ENCODE results near the gene MED12L. TPM values are rescaled to one million over a fixed set of nuclear protein-coding genes. Genes with fewer than 3 reads are reported as not detected.

The MED12L gene
- total RNA-seq, 1 experiment from 2014 or later = 6.4 TPM

GRCh38 chr3:151175952-151176351, 90.5 kb downstream of the MED12L start:
- Histone ChIP-seq H3K36me3 (ENCODE audit: control insufficient read depth in 1 of 2, insufficient read depth in 2 of 2, low read length in 2 of 2) (no peaks in the 10 kb centered on the region), H2AFZ (ENCODE audit: low read depth, low read length, poor library complexity, severe bottlenecking) (no peak overlapping the region), H4K20me1 (ENCODE audit: insufficient read depth) (no peaks in the 10 kb centered on the region), H3K9ac (ENCODE audit: low read length) (no peak overlapping the region), H3K4me1 (ENCODE audit: control insufficient read depth in 1 of 2, insufficient read depth in 2 of 2, low read length in 2 of 2) (peaks cover 0 to 6% of the 10 kb centered on the region in 2 experiments; a peak in 1 of 4 replicates), H3K4me3 (replicated peaks in 1 of 2; ENCODE audit: low read depth in 1 of 2, low read length in 2 of 2) (no peak overlapping the region), H3K9me2 (ENCODE audit: insufficient read depth) (no peaks in the 10 kb centered on the region), H3K27me3 (ENCODE audit: insufficient read depth, low read length) (no peaks in the 10 kb centered on the region), H3K27ac (ENCODE audit: low read depth, low read length) (no peak overlapping the region), H3K79me2 (ENCODE audit: insufficient read depth, low read length) (no peaks in the 10 kb centered on the region), H3K4me2 (ENCODE audit: low read length) (no peak overlapping the region), H3K9me3 (ENCODE audit: control insufficient read depth in 1 of 2, insufficient read depth in 1 of 2, low read depth in 1 of 2, low read length in 2 of 2) (no peaks in the 10 kb centered on the region)
- BruUV-seq (replicated peaks) = no TSS peak
- ChIA-PET CTCF (no interaction called here), RAD21 (ENCODE audit: low non-redundant PET in 1 of 2, low total read pairs in 2 of 2, uncharacterized antibody in 2 of 2, unreplicated experiment in 2 of 2) (no interaction called here), POLR2A (interaction anchor here (0.6 kb wide), 1 partner anchor 386 kb away, joined by 3 read pairs; no protein-coding TSS in a partner anchor)
- ATAC-seq (no peak), DNase-seq (ENCODE audit: low read depth, low spot score) (no peak)
- intact Hi-C loops (cut with micrococcal nuclease) = no loop called here
- TF ChIP-seq SIN3A (IDR thresholded peaks at IDR 0.05; ENCODE audit: low read depth) = no peak
- no peak for TF ChIP-seq SRF (IDR thresholded peaks at IDR 0.05; ENCODE audit: low read depth)
- TF ChIP-seq YY1 (IDR thresholded peaks at IDR 0.05; ENCODE audit: extremely low read depth, insufficient replicate concordance, low read depth, low read length) = no peak
- no peak for TF ChIP-seq SP1 (IDR thresholded peaks at IDR 0.05; ENCODE audit: low read depth)
- TF ChIP-seq FOSL1 (IDR thresholded peaks at IDR 0.05; ENCODE audit: low read depth) = no peak
- TF ChIP-seq JUND (IDR thresholded peaks at IDR 0.05) = no peak
- no peak for TF ChIP-seq ATF3 (IDR thresholded peaks at IDR 0.05)
- TF ChIP-seq, protein P1, sequence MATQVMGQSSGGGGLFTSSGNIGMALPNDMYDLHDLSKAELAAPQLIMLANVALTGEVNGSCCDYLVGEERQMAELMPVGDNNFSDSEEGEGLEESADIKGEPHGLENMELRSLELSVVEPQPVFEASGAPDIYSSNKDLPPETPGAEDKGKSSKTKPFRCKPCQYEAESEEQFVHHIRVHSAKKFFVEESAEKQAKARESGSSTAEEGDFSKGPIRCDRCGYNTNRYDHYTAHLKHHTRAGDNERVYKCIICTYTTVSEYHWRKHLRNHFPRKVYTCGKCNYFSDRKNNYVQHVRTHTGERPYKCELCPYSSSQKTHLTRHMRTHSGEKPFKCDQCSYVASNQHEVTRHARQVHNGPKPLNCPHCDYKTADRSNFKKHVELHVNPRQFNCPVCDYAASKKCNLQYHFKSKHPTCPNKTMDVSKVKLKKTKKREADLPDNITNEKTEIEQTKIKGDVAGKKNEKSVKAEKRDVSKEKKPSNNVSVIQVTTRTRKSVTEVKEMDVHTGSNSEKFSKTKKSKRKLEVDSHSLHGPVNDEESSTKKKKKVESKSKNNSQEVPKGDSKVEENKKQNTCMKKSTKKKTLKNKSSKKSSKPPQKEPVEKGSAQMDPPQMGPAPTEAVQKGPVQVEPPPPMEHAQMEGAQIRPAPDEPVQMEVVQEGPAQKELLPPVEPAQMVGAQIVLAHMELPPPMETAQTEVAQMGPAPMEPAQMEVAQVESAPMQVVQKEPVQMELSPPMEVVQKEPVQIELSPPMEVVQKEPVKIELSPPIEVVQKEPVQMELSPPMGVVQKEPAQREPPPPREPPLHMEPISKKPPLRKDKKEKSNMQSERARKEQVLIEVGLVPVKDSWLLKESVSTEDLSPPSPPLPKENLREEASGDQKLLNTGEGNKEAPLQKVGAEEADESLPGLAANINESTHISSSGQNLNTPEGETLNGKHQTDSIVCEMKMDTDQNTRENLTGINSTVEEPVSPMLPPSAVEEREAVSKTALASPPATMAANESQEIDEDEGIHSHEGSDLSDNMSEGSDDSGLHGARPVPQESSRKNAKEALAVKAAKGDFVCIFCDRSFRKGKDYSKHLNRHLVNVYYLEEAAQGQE (IDR thresholded peaks at IDR 0.05; ENCODE audit: low read depth) = no peak
- TF ChIP-seq, protein P2, sequence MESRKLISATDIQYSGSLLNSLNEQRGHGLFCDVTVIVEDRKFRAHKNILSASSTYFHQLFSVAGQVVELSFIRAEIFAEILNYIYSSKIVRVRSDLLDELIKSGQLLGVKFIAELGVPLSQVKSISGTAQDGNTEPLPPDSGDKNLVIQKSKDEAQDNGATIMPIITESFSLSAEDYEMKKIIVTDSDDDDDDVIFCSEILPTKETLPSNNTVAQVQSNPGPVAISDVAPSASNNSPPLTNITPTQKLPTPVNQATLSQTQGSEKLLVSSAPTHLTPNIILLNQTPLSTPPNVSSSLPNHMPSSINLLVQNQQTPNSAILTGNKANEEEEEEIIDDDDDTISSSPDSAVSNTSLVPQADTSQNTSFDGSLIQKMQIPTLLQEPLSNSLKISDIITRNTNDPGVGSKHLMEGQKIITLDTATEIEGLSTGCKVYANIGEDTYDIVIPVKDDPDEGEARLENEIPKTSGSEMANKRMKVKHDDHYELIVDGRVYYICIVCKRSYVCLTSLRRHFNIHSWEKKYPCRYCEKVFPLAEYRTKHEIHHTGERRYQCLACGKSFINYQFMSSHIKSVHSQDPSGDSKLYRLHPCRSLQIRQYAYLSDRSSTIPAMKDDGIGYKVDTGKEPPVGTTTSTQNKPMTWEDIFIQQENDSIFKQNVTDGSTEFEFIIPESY (IDR thresholded peaks at IDR 0.05; ENCODE audit: extremely low read depth, insufficient replicate concordance, low read length) = no peak
- TF ChIP-seq RAD21 (IDR thresholded peaks at IDR 0.05; ENCODE audit: low read depth) = no peak
- no peak for TF ChIP-seq POLR2AphosphoS5 (IDR thresholded peaks at IDR 0.05; ENCODE audit: low read depth, low read length)
- TF ChIP-seq CEBPB (IDR thresholded peaks at IDR 0.05; ENCODE audit: low read depth) = no peak
- no peak for TF ChIP-seq ZFX (IDR thresholded peaks at IDR 0.05)
- no peak for TF ChIP-seq CBX3 (IDR thresholded peaks at IDR 0.05; ENCODE audit: low read depth)
- TF ChIP-seq EZH2phosphoT487 (IDR thresholded peaks at IDR 0.05; ENCODE audit: borderline replicate concordance) = no peak
- TF ChIP-seq EGR1 (IDR thresholded peaks at IDR 0.05; ENCODE audit: low read depth) = no peak
- TF ChIP-seq EZH2 (IDR thresholded peaks at IDR 0.05) = no peak
- no peak for TF ChIP-seq ZNF274 (IDR thresholded peaks at IDR 0.05; ENCODE audit: low read depth, low read length)
